CD14-positive monocyte (primary cell): Measurements from ENCODE around the gene FOXP1. TPM values are rescaled to one million over a fixed set of nuclear protein-coding genes. Genes with fewer than 3 reads are reported as not detected.
A peak's percentile ranks its signal among the peaks of the same experiment; 100 is the strongest.

ENCODE experiments used
- DNase-seq, 3 donors: peaks; one replicate each; pipeline ENCODE4 v3.0.0-alpha.2; 2011 to 2022
- H2AFZ ChIP-seq: 2 replicates; pipeline ENCODE4 v1.6.0; 2012; ENCODE audit warnings: mild to moderate bottlenecking, low read depth, low read length, inconsistent platforms; ENCODE audit not compliant: insufficient read depth, poor library complexity, severe bottlenecking
- H3K27ac ChIP-seq, 2 donors: 1 replicate in 1 of 2; 2 replicates in 1 of 2; pipeline ENCODE4 v1.5.1; 2012 to 2013; ENCODE audit warnings: low read length in 2 of 2, control low read depth in 1 of 2, inconsistent platforms in 1 of 2, low read depth in 1 of 2, mild to moderate bottlenecking in 1 of 2
- H3K27me3 ChIP-seq, 2 donors: one replicate each; pipeline versions ENCODE4 v1.6.0 to v1.6.1; 2011 to 2013; ENCODE audit warnings: low read length in 2 of 2; ENCODE audit not compliant: control insufficient read depth in 2 of 2, insufficient read depth in 2 of 2
- H3K36me3 ChIP-seq, 2 donors: replicated peaks in 1 of 2; 1 replicate in 1 of 2; 2 replicates in 1 of 2; pipeline versions ENCODE4 v1.5.1 to v1.6.1; 2012 to 2013; ENCODE audit warnings: low read length in 2 of 2, control low read depth in 1 of 2, inconsistent platforms in 1 of 2, mild to moderate bottlenecking in 1 of 2; ENCODE audit not compliant: insufficient read depth in 2 of 2, control insufficient read depth in 1 of 2
- H3K4me1 ChIP-seq, 2 donors: 1 replicate in 1 of 2; 2 replicates in 1 of 2; pipeline versions ENCODE4 v1.5.1 to v1.6.1; 2012 to 2013; ENCODE audit warnings: low read length in 2 of 2, control low read depth in 1 of 2, inconsistent platforms in 1 of 2, mild to moderate bottlenecking in 1 of 2, moderate library complexity in 1 of 2; ENCODE audit not compliant: insufficient read depth in 2 of 2, control insufficient read depth in 1 of 2
- H3K4me2 ChIP-seq: replicated peaks from 2 replicates; pipeline ENCODE3; 2012; ENCODE audit warnings: low read length, moderate library complexity, mild to moderate bottlenecking; ENCODE audit not compliant: poor library complexity, severe bottlenecking; ENCODE audit errors: extremely low read depth
- H3K4me3 ChIP-seq, 3 experiments: fragments of 200-600 bp in 1 of 3; sonication (generic) in 1 of 3; replicated peaks in 1 of 3; 1 replicate in 2 of 3; 2 replicates in 1 of 3; pipeline ENCODE4 v1.5.1; 2011 to 2013; ENCODE audit warnings: low read length in 3 of 3, mild to moderate bottlenecking in 3 of 3, control low read depth in 2 of 3, low read depth in 2 of 3, inconsistent platforms in 1 of 3, moderate library complexity in 1 of 3
- H3K79me2 ChIP-seq: 2 replicates; pipeline ENCODE4 v1.6.0; 2012; ENCODE audit warnings: mild to moderate bottlenecking, control low read depth, inconsistent platforms, low read length, moderate library complexity; ENCODE audit not compliant: insufficient read depth
- H3K9ac ChIP-seq: 2 replicates; pipeline ENCODE4 v1.6.0; 2017; ENCODE audit warnings: low read length, mild to moderate bottlenecking; ENCODE audit not compliant: insufficient read depth, poor library complexity, severe bottlenecking
- H3K9me3 ChIP-seq, 2 donors: replicated peaks in 1 of 2; 1 replicate in 1 of 2; 2 replicates in 1 of 2; pipeline versions ENCODE4 v1.5.1 to v1.6.1; 2012 to 2013; ENCODE audit warnings: low read length in 2 of 2, control low read depth in 1 of 2; ENCODE audit not compliant: control insufficient read depth in 1 of 2, insufficient read depth in 1 of 2
- H4K20me1 ChIP-seq: 2 replicates; pipeline ENCODE4 v1.6.0; 2012; ENCODE audit warnings: mild to moderate bottlenecking, low read length, control low read depth, moderate library complexity; ENCODE audit not compliant: insufficient read depth
- H3K27ac Mint-ChIP-seq, 7 donors: one replicate each; pipeline ENCODE4 v1.8.0; 2020; ENCODE audit warnings: mild to moderate bottlenecking in 7 of 7, mixed read lengths in 7 of 7, moderate library complexity in 6 of 7, inconsistent platforms in 2 of 7
- H3K27me3 Mint-ChIP-seq, 3 donors: one replicate each; pipeline ENCODE4 v1.8.0; 2021 to 2022; ENCODE audit warnings: low read depth in 3 of 3, mild to moderate bottlenecking in 3 of 3, mixed read lengths in 3 of 3, moderate library complexity in 3 of 3, inconsistent platforms in 1 of 3
- H3K36me3 Mint-ChIP-seq, 2 donors: one replicate each; pipeline ENCODE4 v1.8.0; 2020; ENCODE audit warnings: mixed read lengths in 2 of 2, inconsistent platforms in 1 of 2, mild to moderate bottlenecking in 1 of 2
- H3K4me1 Mint-ChIP-seq: one replicate; pipeline ENCODE4 v1.8.0; 2020; ENCODE audit warnings: mild to moderate bottlenecking, mixed read lengths
- H3K4me3 Mint-ChIP-seq, 2 donors: one replicate each; pipeline ENCODE4 v1.8.0; 2020; ENCODE audit warnings: mild to moderate bottlenecking in 2 of 2, mixed read lengths in 2 of 2, moderate library complexity in 1 of 2
- H3K9me3 Mint-ChIP-seq, 7 donors: one replicate each; pipeline ENCODE4 v1.8.0; 2020 to 2022; ENCODE audit warnings: mixed read lengths in 7 of 7, mild to moderate bottlenecking in 6 of 7, moderate library complexity in 6 of 7, inconsistent platforms in 2 of 7
- WGBS: methylation state at CpG from one replicate; pipeline ENCODE4 v1.1.5; 2013; ENCODE audit warnings: missing lambda C conversion rate; ENCODE audit not compliant: insufficient coverage; 5-methylcytosine and 5-hydroxymethylcytosine counted together
- intact Hi-C, 2 donors: fragments of 100-400 bp; cut with micrococcal nuclease; formaldehyde crosslinking; loops; one replicate each; pipeline versions ENCODE4 v1.15.0 to v1.15.1; 2023
- polyA plus RNA-seq, 3 donors: library from polyadenylated mRNA; depleted of rRNA in 1 of 3; unstranded in 2 of 3; stranded (reverse) in 1 of 3; fragments of 300-500 nt in 2 of 3; fragments of >200 nt in 1 of 3; fragmentation: Illumina TruSeq in 2 of 3; gene quantifications; 1 replicate in 2 of 3; 2 replicates in 1 of 3; pipeline ENCODE4 v1.2.3, GENCODE V29; 2012 to 2021
- TF ChIP-seq, protein P1 (sequence below): fragments of 200-600 bp; IDR thresholded peaks from one replicate; pipeline ENCODE4 v1.8.0; 2022; ENCODE audit warnings: antibody characterized with exemption, mild to moderate bottlenecking

Gene FOXP1
- polyA plus RNA-seq, 3 donors, result 25.7 to 42.6 (median 27.8) TPM

DNA sequence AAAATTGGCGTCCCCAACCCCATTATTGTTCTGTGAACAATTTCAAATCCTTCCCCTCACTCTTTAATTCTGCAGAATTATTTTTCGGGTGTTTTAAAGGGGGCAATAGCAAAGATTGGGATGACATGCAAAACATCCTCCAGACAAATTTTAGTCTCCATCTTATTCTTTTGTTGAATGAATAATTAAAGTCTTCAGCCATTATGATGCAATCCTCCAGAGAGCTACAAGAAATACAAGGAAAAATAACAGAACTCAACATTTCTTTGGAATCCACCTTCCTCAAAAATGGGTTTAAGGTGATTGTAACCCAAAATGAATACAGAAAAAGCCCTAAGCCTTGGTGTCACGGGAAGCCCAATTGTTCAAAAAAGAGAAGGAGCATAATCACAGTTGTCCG, 49.9 kb downstream of the FOXP1 start:
- H3K4me3 Mint-ChIP-seq, result no peak overlapping the region
- peaks cover 89% of the 10 kb centered on the region for H3K4me1 Mint-ChIP-seq
- Histone ChIP-seq H3K36me3 (no peaks in the 10 kb centered on the region), H3K79me2 (peaks cover 93% of the 10 kb centered on the region), H3K9ac (no peak overlapping the region), H3K9me3 (no peaks in the 10 kb centered on the region), H2AFZ (no peak overlapping the region), H3K4me1 (peaks cover 75 to 88% of the 10 kb centered on the region in 2 donors), H3K4me3 (peak overlapping the region in 1 of 3 experiments; percentile 66), H3K4me2 (peak overlapping the region; percentile 74), H4K20me1 (no peaks in the 10 kb centered on the region), H3K27me3 (no peaks in the 10 kb centered on the region), H3K27ac (peak overlapping the region; percentile 37 to 79)
- TF ChIP-seq, protein P1, sequence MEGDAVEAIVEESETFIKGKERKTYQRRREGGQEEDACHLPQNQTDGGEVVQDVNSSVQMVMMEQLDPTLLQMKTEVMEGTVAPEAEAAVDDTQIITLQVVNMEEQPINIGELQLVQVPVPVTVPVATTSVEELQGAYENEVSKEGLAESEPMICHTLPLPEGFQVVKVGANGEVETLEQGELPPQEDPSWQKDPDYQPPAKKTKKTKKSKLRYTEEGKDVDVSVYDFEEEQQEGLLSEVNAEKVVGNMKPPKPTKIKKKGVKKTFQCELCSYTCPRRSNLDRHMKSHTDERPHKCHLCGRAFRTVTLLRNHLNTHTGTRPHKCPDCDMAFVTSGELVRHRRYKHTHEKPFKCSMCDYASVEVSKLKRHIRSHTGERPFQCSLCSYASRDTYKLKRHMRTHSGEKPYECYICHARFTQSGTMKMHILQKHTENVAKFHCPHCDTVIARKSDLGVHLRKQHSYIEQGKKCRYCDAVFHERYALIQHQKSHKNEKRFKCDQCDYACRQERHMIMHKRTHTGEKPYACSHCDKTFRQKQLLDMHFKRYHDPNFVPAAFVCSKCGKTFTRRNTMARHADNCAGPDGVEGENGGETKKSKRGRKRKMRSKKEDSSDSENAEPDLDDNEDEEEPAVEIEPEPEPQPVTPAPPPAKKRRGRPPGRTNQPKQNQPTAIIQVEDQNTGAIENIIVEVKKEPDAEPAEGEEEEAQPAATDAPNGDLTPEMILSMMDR, result no peak
- 100% methylated on average over 1 of the region's 4 CpGs for whole genome bisulfite sequencing
- H3K27me3 Mint-ChIP-seq, result no peaks in the 10 kb centered on the region
- peak overlapping the region; percentile 7 to 93 (median 80) for H3K27ac Mint-ChIP-seq
- peaks cover 9 to 15% of the 10 kb centered on the region in 2 donors for H3K36me3 Mint-ChIP-seq
- no peak for DNase-seq
- intact Hi-C loops, result no loop called here
- H3K9me3 Mint-ChIP-seq, result no peaks in the 10 kb centered on the region

DNA sequence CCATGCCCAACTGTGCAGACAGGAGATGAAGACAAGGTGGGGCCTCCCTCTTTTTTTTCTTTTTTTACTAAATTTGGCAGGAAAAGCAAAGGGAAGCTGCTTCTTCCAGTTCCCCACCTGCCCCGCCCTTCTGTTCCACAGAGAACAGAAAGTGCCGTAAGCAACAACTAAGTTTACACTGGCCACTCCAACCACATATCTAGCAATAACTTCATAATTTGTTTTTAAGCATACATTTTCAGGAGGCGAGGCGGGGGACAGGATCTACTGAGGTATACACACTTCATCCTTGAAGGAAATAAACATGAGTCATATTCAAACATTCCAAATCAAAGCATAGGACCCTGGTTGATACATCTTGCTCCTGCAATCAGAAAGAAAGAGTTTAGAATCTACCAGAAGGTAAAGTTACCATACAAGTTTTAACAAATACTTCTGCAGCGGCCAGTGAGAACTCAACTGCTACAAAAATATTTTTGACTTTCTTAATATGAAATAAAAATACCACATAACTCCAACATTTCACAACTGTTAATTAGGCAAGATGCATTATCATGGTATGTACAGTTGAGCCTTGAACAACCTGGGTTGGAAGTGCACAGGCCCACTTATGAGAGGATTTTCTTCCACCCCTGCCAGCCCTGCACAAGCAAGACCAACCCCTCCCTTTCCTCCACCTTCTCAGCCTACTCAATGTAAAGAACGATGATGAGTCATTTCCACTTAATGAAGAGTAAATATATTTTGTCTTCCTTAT, 50.7 kb downstream of the FOXP1 start:
- intact Hi-C loops, result no loop called here
- H3K4me1 ChIP-seq, result peaks cover 75 to 88% of the 10 kb centered on the region in 2 donors

More for the DNA sequence above, 50.7 kb downstream of the FOXP1 start:
- Mint-ChIP-seq H3K36me3 (peaks cover 14 to 17% of the 10 kb centered on the region in 2 donors), H3K4me3 (peak overlapping the region; percentile 9 to 85), H3K27ac (peak overlapping the region; percentile 77 to 93 (median 86)), H3K27me3 (no peaks in the 10 kb centered on the region), H3K9me3 (no peaks in the 10 kb centered on the region), H3K4me1 (peaks cover 86% of the 10 kb centered on the region)
- Histone ChIP-seq H3K27ac (peak overlapping the region; percentile 54 to 79), H3K9me3 (no peaks in the 10 kb centered on the region), H4K20me1 (no peaks in the 10 kb centered on the region), H3K79me2 (peaks cover 92% of the 10 kb centered on the region), H3K4me2 (peak overlapping the region; percentile 74), H3K4me3 (peak overlapping the region; percentile 20 to 66 (median 26)), H3K36me3 (no peaks in the 10 kb centered on the region), H3K9ac (no peak overlapping the region), H2AFZ (no peak overlapping the region), H3K27me3 (no peaks in the 10 kb centered on the region)
- peak in 2 of 3 donors; percentile 43 to 48 for DNase-seq
- TF ChIP-seq, protein P1, result no peak
- 0% methylated on average over 1 of the region's 6 CpGs for WGBS
